HG02852 (cell line): ENCODE measurements around the gene HIGD1A.

ENCODE experiments used
- ATAC-seq: cut with Tn5 transposase; IDR thresholded peaks from one replicate; pipeline ENCODE4 v1.9.1; 2021; ENCODE audit warnings: mild to moderate bottlenecking, moderate library complexity; ENCODE audit not compliant: unreplicated experiment

Gene HIGD1A

GRCh38 chr3:42804106-42804830, at the start of gene HIGD1A:
Gene HIGD1A (minus strand): TSS chr3:42804490. CDS start chr3:42794253, 10,237 bp downstream.
- peak; percentile 98 for ATAC-seq

- no peak for ATAC-seq
Measured at GRCh38 chr3:42853739-42854302, 49.5 kb upstream of the HIGD1A start.

- no peak for ATAC-seq
Measured at GRCh38 chr3:42853056-42853455, 48.8 kb upstream of the HIGD1A start.

- no peak for ATAC-seq
Measured at GRCh38 chr3:42852441-42852840, 48.2 kb upstream of the HIGD1A start.

- ATAC-seq = no peak
Measured at GRCh38 chr3:42851228-42851834, 47.0 kb upstream of the HIGD1A start.

- ATAC-seq = no peak
Measured at GRCh38 chr3:42850263-42850662, 46.0 kb upstream of the HIGD1A start.

GRCh38 chr3:42849017-42849416, 44.7 kb upstream of the HIGD1A start:
- no peak for ATAC-seq

GRCh38 chr3:42847731-42848130, 43.4 kb upstream of the HIGD1A start:
- no peak for ATAC-seq

GRCh38 chr3:42846685-42847522, 42.6 kb upstream of the HIGD1A start:
- ATAC-seq = no peak

- ATAC-seq = no peak
Measured at GRCh38 chr3:42844815-42845214, 40.5 kb upstream of the HIGD1A start.

GRCh38 chr3:42844412-42844713, 40.1 kb upstream of the HIGD1A start:
- no peak for ATAC-seq

GRCh38 chr3:42843713-42844411, 39.6 kb upstream of the HIGD1A start:
- no peak for ATAC-seq

- ATAC-seq = no peak
Measured at GRCh38 chr3:42841332-42841731, 37.0 kb upstream of the HIGD1A start.

- peak; percentile 96 for ATAC-seq
Measured at GRCh38 chr3:42839616-42840015, 35.3 kb upstream of the HIGD1A start.

- no peak for ATAC-seq
Measured at GRCh38 chr3:42838571-42838970, 34.3 kb upstream of the HIGD1A start.

- no peak for ATAC-seq
Measured at GRCh38 chr3:42836150-42837123, 32.1 kb upstream of the HIGD1A start.

GRCh38 chr3:42831321-42831713, 27.0 kb upstream of the HIGD1A start:
- ATAC-seq = no peak

GRCh38 chr3:42830437-42831320, 26.4 kb upstream of the HIGD1A start:
- no peak for ATAC-seq
